CD1c-positive myeloid dendritic cell (primary cell): ENCODE data around the gene SPAG4.
A peak's percentile ranks its signal among the peaks of the same experiment; 100 is the strongest.

Experiments
- DNase-seq: peaks from one replicate; pipeline ENCODE4 v3.0.0-alpha.2; 2016; ENCODE audit errors: extremely low spot score

Gene SPAG4

GRCh38 chr20:35653893-35654292 lies 38.3 kb downstream of the SPAG4 start:
- no peak for DNase-seq

DNA sequence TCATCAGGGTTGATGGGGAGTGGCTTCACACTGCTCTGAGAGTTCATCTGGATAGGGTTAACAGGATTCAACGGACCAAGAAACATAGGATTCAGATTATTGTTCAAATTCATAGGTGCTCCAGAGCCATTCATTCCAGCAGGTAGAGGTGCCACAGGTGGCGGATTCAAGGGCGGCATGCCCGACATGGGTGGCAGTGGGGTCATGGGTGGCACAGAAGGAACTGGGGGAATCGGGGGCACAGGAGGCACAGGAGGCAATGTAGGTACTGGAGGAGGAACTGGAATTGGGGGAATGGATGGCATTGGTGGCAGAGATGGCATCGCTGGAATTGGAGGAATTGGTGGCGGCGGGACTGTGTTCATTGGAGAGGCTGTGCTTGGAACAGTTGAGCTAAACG lies 38.8 kb downstream of the SPAG4 start:
- DNase-seq, result no peak

GRCh38 chr20:35657271-35657670 lies 41.6 kb downstream of the SPAG4 start:
- DNase-seq, result no peak

- no peak for DNase-seq
These were observed 44.7 kb downstream of the SPAG4 start for GRCh38 chr20:35660122-35660937.

- DNase-seq, result peak; percentile 9
These were observed 45.4 kb downstream of the SPAG4 start for GRCh38 chr20:35661053-35661452.

DNA sequence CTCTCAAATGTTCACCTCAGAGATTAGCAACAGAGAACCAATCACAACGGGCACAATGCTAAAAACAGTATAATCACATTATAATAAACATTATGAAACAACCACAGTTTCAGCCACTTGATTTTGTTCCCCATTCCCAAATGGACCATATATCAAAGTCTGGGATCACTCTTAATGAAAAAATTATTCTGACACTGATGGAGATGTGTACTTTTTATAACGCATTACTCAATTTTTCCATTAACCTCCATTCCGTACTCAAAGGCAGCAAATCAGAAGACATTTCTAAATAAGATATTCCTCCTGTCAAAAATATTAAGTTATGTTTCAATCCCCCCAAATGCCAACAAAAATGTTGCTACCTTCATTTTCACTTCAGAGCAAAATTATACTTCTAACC lies 46.3 kb downstream of the SPAG4 start:
- DNase-seq, result peak; percentile 15

DNA sequence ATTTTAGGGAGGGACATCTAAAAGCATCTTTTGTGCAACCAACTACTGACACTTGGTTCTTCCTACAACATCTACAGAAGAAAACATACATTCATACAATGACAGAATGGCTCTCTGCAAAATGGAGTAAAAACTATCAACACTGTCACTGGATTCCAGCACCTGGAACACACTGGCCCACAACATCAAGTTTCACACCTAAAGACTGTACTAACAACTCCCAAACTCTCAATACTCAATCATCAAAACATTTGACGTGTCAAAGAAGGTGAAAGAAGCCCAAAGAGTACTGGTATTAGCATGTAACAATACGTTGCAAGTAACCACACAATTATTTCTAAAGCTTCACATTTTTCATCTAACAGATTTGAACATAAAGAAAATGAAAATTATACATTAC lies 46.9 kb downstream of the SPAG4 start:
- DNase-seq, result no peak

- DNase-seq, result peak; percentile 52
These were observed 48.2 kb downstream of the SPAG4 start for GRCh38 chr20:35663516-35664465.

DNA sequence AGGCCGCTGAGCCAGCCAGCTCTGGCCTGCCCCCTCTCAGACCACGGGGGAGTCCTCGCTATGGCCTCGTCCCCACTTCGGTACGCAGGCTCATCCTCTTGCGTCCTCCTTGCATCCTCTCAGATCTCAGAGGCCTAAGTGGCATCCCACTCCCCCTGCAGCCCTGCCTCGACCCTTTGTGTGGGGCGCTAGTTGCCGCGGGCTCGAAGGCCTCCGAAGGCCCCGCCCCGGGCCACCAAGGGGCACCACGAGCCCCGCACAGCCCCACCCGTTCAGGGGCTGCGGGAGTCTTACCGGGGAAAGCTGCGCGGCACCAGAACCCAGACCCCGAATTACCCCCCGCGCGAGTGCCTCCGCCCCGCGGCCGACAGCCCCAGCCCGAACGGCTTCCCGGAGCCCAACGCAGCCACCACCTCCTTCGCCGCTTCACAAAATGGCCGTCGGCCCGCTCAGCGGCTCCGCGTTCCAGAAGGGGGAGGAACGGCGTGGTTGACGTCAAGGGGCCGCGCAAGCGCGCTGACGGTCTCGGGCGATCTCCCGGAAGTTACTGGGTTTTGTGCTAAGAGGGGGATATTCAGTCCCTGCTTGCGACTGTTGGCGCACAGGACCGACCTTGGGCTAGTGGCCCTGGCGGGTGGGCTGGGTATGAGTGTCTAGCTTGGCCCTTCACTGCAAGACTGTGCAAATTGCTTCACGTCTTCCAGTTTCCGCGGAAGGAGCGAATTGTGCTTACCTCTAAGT lies 49.0 kb downstream of the SPAG4 start, which contains the start of the genes CPNE1 and RBM12:
Gene CPNE1 (minus strand): TSS at position 435 of the 741 bp plus-strand sequence. CDS start 31,977 bp downstream, outside the sequence.
Gene RBM12 (minus strand): TSS at position 435 of the 741 bp plus-strand sequence. CDS start 9,578 bp downstream, outside the sequence.
- DNase-seq, result peak; percentile 98

GRCh38 chr20:35665949-35666288 lies 50.3 kb downstream of the SPAG4 start:
- no peak for DNase-seq

GRCh38 chr20:35669221-35669620 lies 53.6 kb downstream of the SPAG4 start:
- no peak for DNase-seq

DNA sequence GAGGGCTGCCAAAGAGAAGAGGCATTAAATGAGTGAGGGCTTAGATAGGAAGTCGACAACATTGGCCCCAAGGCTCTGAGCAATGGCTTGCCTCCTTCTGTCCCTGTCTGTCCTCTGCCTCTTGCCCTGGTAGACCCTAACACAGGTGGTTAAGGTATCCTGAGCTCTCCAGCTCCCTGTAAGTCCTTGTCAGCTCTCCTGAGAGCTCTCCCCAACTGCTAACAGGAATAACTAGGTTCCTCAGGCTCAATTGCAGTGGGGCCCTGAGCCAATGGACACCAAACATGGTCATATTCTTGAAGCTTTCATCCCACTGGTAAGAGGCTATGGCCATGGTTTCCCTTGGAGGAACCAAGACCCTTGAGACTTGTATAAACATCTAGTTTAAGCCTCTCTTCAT lies 54.1 kb downstream of the SPAG4 start:
- no peak for DNase-seq
